K562 (cell line): ENCODE measurements around the gene PLD1. TPM values are rescaled to one million over a fixed set of nuclear protein-coding genes. Genes with fewer than 3 reads are reported as not detected.

Experiments
- ATAC-seq: fragments of 200-7000 bp; cut with Tn5 transposase; 3 replicates; pipeline ENCODE4 v1.9.1; 2020; ENCODE audit warnings: moderate library complexity
- BruUV-seq: library from RNA; stranded (reverse); fragments of 400-500 nt; replicated peaks from 2 replicates; lab custom pipeline; 2021; lab: Mats Ljungman, UMichigan
- CTCF ChIA-PET: fragments of 300-600 bp; formaldehyde crosslinking; extraction: SDS; loops from one replicate; lab custom pipeline; 2021; ENCODE audit warnings: low intra/inter-chr PET ratio; lab: Yijun Ruan, JAX
- POLR2A ChIA-PET: fragments of 300-600, 350-650 bp; sonication (Branson Sonifier 250); formaldehyde crosslinking; extraction: SDS; loops from one replicate; lab custom pipeline; 2021; ENCODE audit warnings: antibody characterized with exemption, inconsistent platforms; lab: Yijun Ruan, JAX
- DNase-seq, 4 experiments: peaks; one replicate each; pipeline versions ENCODE4 v3.0.0 to v3.0.0-alpha.2; 2011 to 2018; ENCODE audit warnings: low spot score in 3 of 4, mixed read lengths in 3 of 4; ENCODE audit errors: extremely low read depth in 1 of 4
- FAIRE-seq: peaks from 2 replicates; lab custom pipeline; 2011; peaks lifted over from hg19 to GRCh38; lab: Jason Lieb, UNC
- H2AFZ ChIP-seq: 2 replicates; pipeline ENCODE4 v1.6.0; 2011; ENCODE audit warnings: low read depth, low read length, control low read depth, inconsistent platforms
- H3K27ac ChIP-seq: fragments of 200-600 bp; 3 replicates; pipeline ENCODE4 v1.8.0; 2011; ENCODE audit warnings: low read depth, mild to moderate bottlenecking, control low read depth, inconsistent platforms, low read length, moderate library complexity, mixed read lengths; ENCODE audit errors: extremely low read depth
- H3K27me3 ChIP-seq, 2 experiments: fragments of 300-600 bp in 1 of 2; 2 replicates in 1 of 2; 3 replicates in 1 of 2; pipeline versions ENCODE4 v1.6.0 to v1.8.0; 2011; ENCODE audit warnings: inconsistent platforms in 2 of 2, low read length in 2 of 2, mild to moderate bottlenecking in 1 of 2, mixed read lengths in 1 of 2, moderate library complexity in 1 of 2; ENCODE audit not compliant: control insufficient read depth in 2 of 2, insufficient read depth in 2 of 2
- H3K36me3 ChIP-seq: fragments of 300-600 bp; 3 replicates; pipeline ENCODE4 v1.8.0; 2011; ENCODE audit warnings: mild to moderate bottlenecking, low read length, inconsistent platforms; ENCODE audit not compliant: control insufficient read depth, insufficient read depth
- H3K4me1 ChIP-seq, 2 experiments: fragments of 200-600 bp in 1 of 2; replicated peaks in 1 of 2; 2 replicates in 1 of 2; 3 replicates in 1 of 2; pipeline versions ENCODE4 v1.5.1 to v1.8.0; 2011; ENCODE audit warnings: inconsistent platforms in 2 of 2, low read length in 2 of 2, mild to moderate bottlenecking in 1 of 2, mixed read lengths in 1 of 2, moderate library complexity in 1 of 2; ENCODE audit not compliant: control insufficient read depth in 2 of 2, insufficient read depth in 2 of 2
- H3K4me2 ChIP-seq: 2 replicates; pipeline ENCODE4 v1.6.1; 2011; ENCODE audit warnings: low read length, control low read depth, inconsistent platforms, mixed read lengths; ENCODE audit not compliant: insufficient read depth
- H3K4me3 ChIP-seq: fragments of 200-600 bp; sonication (generic), shearing (Covaris generic); 2 replicates; pipeline ENCODE4 v1.5.1; 2016; ENCODE audit warnings: control low read depth, inconsistent platforms
- H3K79me2 ChIP-seq: fragments of 200-600 bp; 3 replicates; pipeline ENCODE4 v1.8.0; 2011; ENCODE audit warnings: low read length, inconsistent platforms; ENCODE audit not compliant: control insufficient read depth, insufficient read depth
- H3K9ac ChIP-seq, 2 experiments: 2 replicates each; pipeline versions ENCODE4 v1.6.0 to v1.6.1; 2011; ENCODE audit warnings: low read depth in 2 of 2, low read length in 2 of 2, control low read depth in 1 of 2, inconsistent platforms in 1 of 2, mild to moderate bottlenecking in 1 of 2, mixed read lengths in 1 of 2; ENCODE audit not compliant: insufficient read depth in 1 of 2
- H3K9me1 ChIP-seq: one replicate; pipeline ENCODE4 v1.6.0; 2011; ENCODE audit warnings: inconsistent platforms, mild to moderate bottlenecking, low read length, moderate library complexity; ENCODE audit not compliant: control insufficient read depth, insufficient read depth
- H3K9me3 ChIP-seq: replicated peaks from 2 replicates; pipeline ENCODE4 v1.5.1; 2011; ENCODE audit warnings: low read depth, low read length, inconsistent platforms; ENCODE audit not compliant: control insufficient read depth, insufficient read depth
- H4K20me1 ChIP-seq: replicated peaks from 2 replicates; pipeline ENCODE4 v1.6.1; 2011; ENCODE audit warnings: low read length, inconsistent platforms, mixed read lengths; ENCODE audit not compliant: control insufficient read depth, insufficient read depth
- ARID3A ChIP-seq: IDR thresholded peaks from 2 replicates; pipeline ENCODE4 v1.6.1; 2012; ENCODE audit warnings: low read depth, low read length, improper control_type of control experiment, borderline replicate concordance
- CBX5 ChIP-seq: IDR thresholded peaks from 2 replicates; pipeline ENCODE4 v1.6.1; 2014; ENCODE audit warnings: low read depth, borderline replicate concordance
- CSDE1 ChIP-seq, 2 experiments: fragments of 450-650 bp; IDR thresholded peaks; 2 replicates each; pipeline ENCODE4 v1.6.1; 2016; ENCODE audit warnings: mild to moderate bottlenecking in 1 of 2
- CTCF ChIP-seq, 3 experiments: IDR thresholded peaks in 2 of 3; conservative IDR thresholded peaks in 1 of 3; 2 replicates each; pipeline ENCODE4 v1.5.1; 2011 to 2012; ENCODE audit warnings: low read length in 3 of 3, mild to moderate bottlenecking in 3 of 3, control low read depth in 2 of 3, improper control_type of control experiment in 1 of 3, inconsistent platforms in 1 of 3, low read depth in 1 of 3, mixed read lengths in 1 of 3, moderate library complexity in 1 of 3; ENCODE audit not compliant: insufficient read depth in 2 of 3
- E2F6 ChIP-seq, 2 experiments: IDR thresholded peaks; 2 replicates each; pipeline ENCODE4 v1.6.1; 2011; ENCODE audit warnings: borderline replicate concordance in 1 of 2, control low read depth in 1 of 2, low read depth in 1 of 2, low read length in 1 of 2, mild to moderate bottlenecking in 1 of 2, mixed read lengths in 1 of 2, moderate library complexity in 1 of 2; ENCODE audit not compliant: insufficient read depth in 1 of 2, insufficient read length in 1 of 2, poor library complexity in 1 of 2, severe bottlenecking in 1 of 2; ENCODE audit errors: extremely low read depth in 1 of 2
- HINFP ChIP-seq: fragments of 450-650 bp; conservative IDR thresholded peaks from 2 replicates; pipeline ENCODE4 v1.6.1; 2016; ENCODE audit warnings: missing genetic modification characterization, low read depth, mild to moderate bottlenecking, control low read depth, missing compliant biosample characterization
- MBD2 ChIP-seq: sonication (generic); IDR thresholded peaks from 2 replicates; pipeline ENCODE4 v1.6.1; 2016; ENCODE audit warnings: low read depth, borderline replicate concordance
- NFE2L1 ChIP-seq: fragments of 450-650 bp; IDR thresholded peaks from 2 replicates; pipeline ENCODE4 v1.6.1; 2016; ENCODE audit warnings: missing genetic modification characterization, low read depth, mild to moderate bottlenecking, missing compliant biosample characterization, moderate library complexity, borderline replicate concordance
- PRMT5 ChIP-seq: sonication (generic); formaldehyde crosslinking; IDR thresholded peaks from 2 replicates; pipeline ENCODE4 v1.5.0; 2020; ENCODE audit warnings: missing genetic modification reagents
- RB1 ChIP-seq: fragments of 450-650 bp; IDR thresholded peaks from 2 replicates; pipeline ENCODE4 v1.6.1; 2017; ENCODE audit warnings: low read depth, mild to moderate bottlenecking
- THAP7 ChIP-seq: fragments of 250-450 bp; sonication (Bioruptor Pico); IDR thresholded peaks from 2 replicates; pipeline ENCODE4 v1.5.0; 2021
- TRIM24 ChIP-seq, 2 experiments: fragments of 450-650 bp; IDR thresholded peaks; 2 replicates each; pipeline ENCODE4 v1.6.1; 2016
- ZKSCAN1 ChIP-seq: fragments of 150-350 bp; IDR thresholded peaks from 2 replicates; pipeline ENCODE4 v1.6.1; 2016; ENCODE audit warnings: low read depth, low read length
- ZNF586 ChIP-seq: fragments of 450-650 bp; formaldehyde crosslinking; conservative IDR thresholded peaks from 2 replicates; pipeline ENCODE4 v1.4.0; 2020; ENCODE audit warnings: mild to moderate bottlenecking, moderate library complexity
- WGBS: fragments of 100-300 bp; shearing (Covaris generic); methylation state at CpG from one replicate; pipeline ENCODE4 v1.1.6; 2016; ENCODE audit warnings: low coverage, mixed read lengths; ENCODE audit not compliant: insufficient coverage; ENCODE audit errors: missing lambda C conversion rate; 5-methylcytosine and 5-hydroxymethylcytosine counted together
- in situ Hi-C: fragments of 300-500 bp; cut with MboI; formaldehyde crosslinking; loops from 4 replicates; pipeline ENCODE4 v1.15.0; 2018; ENCODE audit warnings: inconsistent platforms, mixed read lengths
- intact Hi-C: fragments of 100-400 bp; cut with micrococcal nuclease; formaldehyde crosslinking; loops from 2 replicates; pipeline ENCODE4 v1.14.2; 2022
- polyA plus RNA-seq, 8 experiments: library from polyadenylated mRNA; depleted of rRNA in 4 of 8; stranded (reverse) in 5 of 8; unstranded in 3 of 8; fragments of >200 nt; fragmentation: Nextera tagmentation in 2 of 8; fragmentation: Illumina TruSeq in 1 of 8; extraction: Ambion mirVana in 2 of 8; extraction: Trizol in 1 of 8; gene quantifications; 2 replicates each; pipeline versions ENCODE4 v1.2.1 to v1.2.3, GENCODE V29; 2011 to 2014; ENCODE audit warnings: inconsistent platforms in 1 of 8, missing spikeins in 1 of 8
- total RNA-seq, 7 experiments: library from RNA; depleted of rRNA in 6 of 7; stranded (reverse); fragments of >200 nt in 6 of 7; fragmentation: Illumina TruSeq in 2 of 7; extraction: Trizol in 2 of 7; gene quantifications; 2 replicates each; pipeline versions ENCODE4 v1.2.1 to v1.2.3, GENCODE V29; 2011 to 2021; ENCODE audit warnings: low replicate concordance in 1 of 7

PLD1 gene
- total and polyA plus RNA-seq, 9 of the 15 experiments (the other 6 are each of a cell fraction or from before 2014, with no cell fraction given), result 8.4 to 26.1 (median 18.6) TPM

GRCh38 chr3:171784387-171784786 is 25.9 kb downstream of the PLD1 start:
- no peak overlapping the region for H3K27ac ChIP-seq
- WGBS, result 50% methylated on average over 2 of the region's 2 CpGs
- in situ Hi-C loops, result no loop called here
- TF ChIP-seq MBD2, result no peak
- TF ChIP-seq THAP7 (CRISPR knock-in tag), result no peak
- TF ChIP-seq ZKSCAN1, result no peak
- TF ChIP-seq HINFP, result no peak
- no peak for TF ChIP-seq ZNF586 (CRISPR knock-in tag)
- TF ChIP-seq TRIM24 (IDR thresholded peaks at IDR 0.05), result no peak
- TF ChIP-seq CSDE1 (IDR thresholded peaks at IDR 0.05), result no peak
- no peak for TF ChIP-seq NFE2L1 (tag)
- no peak for TF ChIP-seq CTCF (IDR thresholded peaks at IDR 0.05 in 2 of 3, conservative IDR thresholded peaks at IDR 0.05 in 1 of 3; ENCODE audit: insufficient read depth in 2 of 3, low read depth in 1 of 3, low read length in 3 of 3)
- no peak for TF ChIP-seq PRMT5
- TF ChIP-seq E2F6 (IDR thresholded peaks at IDR 0.05; ENCODE audit: borderline replicate concordance in 1 of 2, extremely low read depth in 1 of 2, insufficient read depth in 1 of 2, insufficient read length in 1 of 2, low read depth in 1 of 2, low read length in 1 of 2, poor library complexity in 1 of 2, severe bottlenecking in 1 of 2), result no peak
- TF ChIP-seq RB1, result no peak
- TF ChIP-seq CBX5, result no peak
- no peak for TF ChIP-seq ARID3A

More at GRCh38 chr3:171784387-171784786, 25.9 kb downstream of the PLD1 start:
- Histone ChIP-seq H3K79me2 (no peaks in the 10 kb centered on the region; the same call in 2 of the 3 replicates), H3K27me3 (no peaks in the 10 kb centered on the region), H3K4me2 (no peak overlapping the region), H3K9ac (no peak overlapping the region), H3K9me3 (no peaks in the 10 kb centered on the region), H3K4me1 (peaks cover 0 to 7% of the 10 kb centered on the region in 2 experiments; a peak in 2 of 5 replicates), H4K20me1 (no peaks in the 10 kb centered on the region), H2AFZ (no peak overlapping the region), H3K36me3 (peaks cover 6% of the 10 kb centered on the region; the same call in 1 of the 3 replicates), H3K4me3 (no peak overlapping the region), H3K9me1 (no peaks in the 10 kb centered on the region)
- intact Hi-C loops, result no loop called here
- ATAC-seq (no peak), DNase-seq (no peak), FAIRE-seq (no peak)
- POLR2A ChIA-PET, result interaction anchor here (1.0 to 1.4 kb wide), 2 partner anchors 12 to 497 kb away, joined by 3 to 7 read pairs; no protein-coding TSS in a partner anchor
- no TSS peak for BruUV-seq
- CTCF ChIA-PET, result no interaction called here
